Neutrophil (primary cell): Measurements from ENCODE around the gene CBFA2T3.

Source experiments
- H3K27ac ChIP-seq: fragments of 200-600 bp; sonication (generic); 2 replicates; pipeline ENCODE4 v1.5.1; 2016; ENCODE audit warnings: mild to moderate bottlenecking, moderate library complexity
- H3K27me3 ChIP-seq: fragments of 200-600 bp; sonication (generic); 2 replicates; pipeline ENCODE4 v1.6.0; 2016; ENCODE audit warnings: mild to moderate bottlenecking
- H3K36me3 ChIP-seq: fragments of 200-600 bp; sonication (generic); 2 replicates; pipeline ENCODE4 v1.5.1; 2017
- H3K4me1 ChIP-seq, 2 experiments: fragments of 200-600 bp in 1 of 2; sonication (generic) in 1 of 2; 1 replicate in 1 of 2; 2 replicates in 1 of 2; pipeline versions ENCODE4 v1.5.1 to v1.6.1; 2013 to 2016; ENCODE audit warnings: low read depth in 1 of 2, low read length in 1 of 2, mild to moderate bottlenecking in 1 of 2, moderate library complexity in 1 of 2; ENCODE audit not compliant: control insufficient read depth in 1 of 2, insufficient read depth in 1 of 2
- H3K4me3 ChIP-seq, 2 experiments: fragments of 200-600 bp in 1 of 2; sonication (generic) in 1 of 2; 1 replicate in 1 of 2; 2 replicates in 1 of 2; pipeline ENCODE4 v1.5.1; 2013 to 2016; ENCODE audit warnings: low read depth in 1 of 2, low read length in 1 of 2, mild to moderate bottlenecking in 1 of 2, moderate library complexity in 1 of 2
- H3K9me3 ChIP-seq: fragments of 200-600 bp; sonication (generic); 2 replicates; pipeline ENCODE4 v1.5.1; 2016
- TF ChIP-seq, protein P1 (sequence below): fragments of 200-600 bp; sonication (generic); IDR thresholded peaks from 2 replicates; pipeline ENCODE4 v1.5.1; 2016; ENCODE audit warnings: antibody characterized with exemption

Gene CBFA2T3

GRCh38 chr16:88993946-88994600, 17.1 kb upstream of the CBFA2T3 start:
- H3K27ac ChIP-seq = no peak overlapping the region
- H3K4me1 ChIP-seq = peaks cover 0 to 6% of the 10 kb centered on the region in 2 experiments
- peaks cover 23% of the 10 kb centered on the region for H3K27me3 ChIP-seq
- H3K9me3 ChIP-seq = peaks cover 7% of the 10 kb centered on the region
- no peaks in the 10 kb centered on the region for H3K36me3 ChIP-seq
- TF ChIP-seq, protein P1, sequence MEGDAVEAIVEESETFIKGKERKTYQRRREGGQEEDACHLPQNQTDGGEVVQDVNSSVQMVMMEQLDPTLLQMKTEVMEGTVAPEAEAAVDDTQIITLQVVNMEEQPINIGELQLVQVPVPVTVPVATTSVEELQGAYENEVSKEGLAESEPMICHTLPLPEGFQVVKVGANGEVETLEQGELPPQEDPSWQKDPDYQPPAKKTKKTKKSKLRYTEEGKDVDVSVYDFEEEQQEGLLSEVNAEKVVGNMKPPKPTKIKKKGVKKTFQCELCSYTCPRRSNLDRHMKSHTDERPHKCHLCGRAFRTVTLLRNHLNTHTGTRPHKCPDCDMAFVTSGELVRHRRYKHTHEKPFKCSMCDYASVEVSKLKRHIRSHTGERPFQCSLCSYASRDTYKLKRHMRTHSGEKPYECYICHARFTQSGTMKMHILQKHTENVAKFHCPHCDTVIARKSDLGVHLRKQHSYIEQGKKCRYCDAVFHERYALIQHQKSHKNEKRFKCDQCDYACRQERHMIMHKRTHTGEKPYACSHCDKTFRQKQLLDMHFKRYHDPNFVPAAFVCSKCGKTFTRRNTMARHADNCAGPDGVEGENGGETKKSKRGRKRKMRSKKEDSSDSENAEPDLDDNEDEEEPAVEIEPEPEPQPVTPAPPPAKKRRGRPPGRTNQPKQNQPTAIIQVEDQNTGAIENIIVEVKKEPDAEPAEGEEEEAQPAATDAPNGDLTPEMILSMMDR = no peak
- no peak overlapping the region for H3K4me3 ChIP-seq

DNA sequence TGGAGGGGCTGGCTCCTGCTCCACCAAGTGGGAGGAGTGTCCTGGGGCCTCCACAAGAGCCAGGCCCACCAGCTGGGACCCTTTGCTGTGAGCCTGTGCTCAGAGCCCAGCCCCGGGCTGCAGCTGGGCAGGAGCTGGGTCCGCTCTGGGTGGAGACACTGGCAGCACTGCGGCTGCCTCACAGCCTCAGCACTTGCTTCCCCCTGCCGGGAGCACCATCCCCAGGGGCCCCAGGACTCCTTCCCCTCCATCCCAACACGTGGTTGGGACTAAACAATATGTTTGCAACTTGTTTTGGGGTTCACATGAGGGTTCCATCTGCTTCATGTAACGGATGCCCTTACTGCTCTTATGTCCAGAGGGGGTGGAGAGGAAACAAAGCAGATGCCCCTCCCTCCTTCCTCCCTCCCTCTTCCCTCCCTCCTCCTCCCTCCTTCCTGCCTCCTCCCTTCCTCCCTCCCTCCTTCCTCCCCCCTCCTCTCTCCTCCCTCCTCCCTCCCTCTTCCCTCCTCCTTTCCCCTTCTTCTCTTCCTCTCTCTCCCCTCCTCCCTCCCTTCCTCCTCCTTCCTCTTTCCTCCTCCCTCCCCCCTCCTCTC, 16.3 kb upstream of the CBFA2T3 start:
- Histone ChIP-seq H3K36me3 (no peaks in the 10 kb centered on the region), H3K9me3 (peaks cover 7% of the 10 kb centered on the region), H3K27me3 (peaks cover 23% of the 10 kb centered on the region), H3K4me3 (no peak overlapping the region), H3K4me1 (peaks cover 0 to 6% of the 10 kb centered on the region in 2 experiments), H3K27ac (no peak overlapping the region)
- TF ChIP-seq, protein P1 = no peak

DNA sequence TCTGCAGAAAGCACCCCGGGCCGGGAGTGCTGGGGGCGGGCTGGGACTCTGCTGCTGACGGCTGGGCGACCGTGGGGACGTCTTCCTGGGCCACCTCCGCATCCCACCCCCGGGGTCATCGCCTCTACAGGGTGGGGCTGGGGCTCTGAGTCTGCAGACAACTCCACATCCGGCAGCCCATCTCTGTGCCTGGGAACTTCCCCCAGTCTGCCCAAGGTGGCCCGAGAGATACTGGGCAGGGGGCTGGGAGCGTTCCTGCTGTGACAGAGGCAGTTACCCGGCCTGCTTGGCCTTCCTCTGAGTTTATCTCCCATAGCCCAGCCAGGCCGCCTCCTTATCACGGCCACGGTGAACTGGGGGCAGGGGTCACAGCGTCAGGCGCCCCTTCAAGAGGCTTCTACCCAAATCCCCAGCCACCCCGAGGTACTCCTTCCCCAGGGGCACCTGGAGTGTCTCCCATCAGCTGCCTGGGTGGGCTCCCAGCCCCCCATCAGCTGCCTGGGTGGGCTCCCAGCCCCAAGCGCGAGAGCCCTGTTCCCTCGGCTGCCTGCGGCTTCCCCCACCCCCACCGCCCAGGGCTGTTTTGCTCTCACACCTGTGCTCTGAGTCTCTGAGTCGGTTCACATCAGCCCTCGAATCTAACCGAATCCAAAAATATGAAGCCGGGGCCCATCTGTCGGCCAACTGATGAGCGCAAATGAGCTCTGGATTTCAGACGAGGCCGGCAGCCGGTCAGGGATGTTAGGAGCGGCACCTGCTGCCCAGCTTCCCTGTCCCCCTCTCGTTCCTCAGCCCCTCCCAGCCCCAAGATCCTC, 15.6 kb upstream of the CBFA2T3 start:
- no peak overlapping the region for H3K4me3 ChIP-seq
- H3K27me3 ChIP-seq = peaks cover 23% of the 10 kb centered on the region
- peaks cover under 1% of the 10 kb centered on the region for H3K9me3 ChIP-seq
- H3K27ac ChIP-seq = no peak overlapping the region
- TF ChIP-seq, protein P1 = no peak
- no peaks in the 10 kb centered on the region for H3K36me3 ChIP-seq
- H3K4me1 ChIP-seq = peaks cover 0 to 6% of the 10 kb centered on the region in 2 experiments

- no peak overlapping the region for H3K27ac ChIP-seq
- H3K36me3 ChIP-seq = no peaks in the 10 kb centered on the region
- peaks cover 23% of the 10 kb centered on the region for H3K27me3 ChIP-seq
- TF ChIP-seq, protein P1 = no peak
- H3K4me3 ChIP-seq = no peak overlapping the region
- peaks cover 0 to 6% of the 10 kb centered on the region in 2 experiments for H3K4me1 ChIP-seq
- H3K9me3 ChIP-seq = no peaks in the 10 kb centered on the region
These were observed 14.9 kb upstream of the CBFA2T3 start for GRCh38 chr16:88991813-88992350.

DNA sequence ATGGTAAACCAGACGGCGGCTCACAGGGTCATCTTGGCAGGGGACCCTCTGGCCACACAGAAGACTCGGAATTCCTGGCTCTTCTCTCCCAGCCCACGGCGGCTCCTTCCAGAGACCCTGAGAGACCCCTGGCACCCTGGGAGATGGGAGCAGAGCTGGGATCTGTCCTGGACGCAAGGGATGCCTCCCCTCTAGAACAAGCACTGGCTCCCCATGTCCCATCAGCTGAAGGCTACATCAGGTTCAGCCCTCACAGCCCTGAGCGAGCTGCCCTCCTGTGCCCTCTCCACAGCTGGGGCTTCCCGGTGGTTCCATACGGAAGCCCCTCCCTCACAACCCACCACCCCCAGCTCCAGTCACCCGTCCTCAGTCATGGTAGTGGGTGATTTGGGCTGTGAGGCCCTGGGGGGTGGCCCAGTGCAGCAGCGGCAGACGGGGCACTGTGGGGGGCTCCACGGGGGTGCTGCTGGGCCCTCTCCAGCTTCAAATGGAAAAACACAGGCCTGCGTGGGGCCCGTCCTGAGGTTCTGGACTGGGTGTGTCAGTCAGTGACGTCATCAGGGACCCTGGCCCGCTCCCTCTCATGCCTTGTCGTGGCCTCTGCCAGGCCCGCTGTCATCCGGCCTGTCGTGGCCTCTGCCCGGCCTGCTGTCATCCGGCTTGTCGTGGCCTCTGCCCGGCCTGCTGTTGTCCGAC, 13.0 kb upstream of the CBFA2T3 start:
- peaks cover 0 to 6% of the 10 kb centered on the region in 2 experiments for H3K4me1 ChIP-seq
- H3K4me3 ChIP-seq = no peak overlapping the region
- H3K9me3 ChIP-seq = no peaks in the 10 kb centered on the region
- no peaks in the 10 kb centered on the region for H3K36me3 ChIP-seq
- no peak overlapping the region for H3K27ac ChIP-seq
- TF ChIP-seq, protein P1 = no peak
- peaks cover 37% of the 10 kb centered on the region for H3K27me3 ChIP-seq
